H1 (cell line): ENCODE data around the gene JPH2. TPM values are rescaled to one million over a fixed set of nuclear protein-coding genes. Genes with fewer than 3 reads are reported as not detected.

ENCODE experiments used
- RNF2 ChIP-seq: fragments of 200-900, 300-1000 bp; sonication (generic); IDR thresholded peaks from 2 replicates; pipeline ENCODE4 v1.7.1; 2016; ENCODE audit warnings: borderline replicate concordance, low read depth, mild to moderate bottlenecking, antibody characterized with exemption, low read length; ENCODE audit not compliant: poor library complexity, severe bottlenecking; ENCODE audit errors: missing control alignments
- RXRA ChIP-seq: IDR thresholded peaks from 2 replicates; pipeline ENCODE4 v1.6.1; 2011; ENCODE audit warnings: low read depth, mild to moderate bottlenecking, low read length, moderate library complexity; ENCODE audit not compliant: insufficient read depth
- SAP30 ChIP-seq: fragments of 300-600 bp; sonication (generic); IDR thresholded peaks from 2 replicates; pipeline ENCODE4 v1.7.1; 2012; ENCODE audit warnings: low read length, moderate library complexity, mild to moderate bottlenecking, inconsistent platforms; ENCODE audit not compliant: insufficient read depth, insufficient replicate concordance
- polyA plus RNA-seq, 7 experiments: library from polyadenylated mRNA; depleted of rRNA in 3 of 7; stranded (reverse) in 5 of 7; unstranded in 2 of 7; fragments of >200 nt in 5 of 7; fragments of 200-250 nt in 2 of 7; gene quantifications; 1 replicate in 5 of 7; 2 replicates in 1 of 7; 4 replicates in 1 of 7; pipeline versions ENCODE4 v1.2.1 to v1.2.3, GENCODE V29; 2011 to 2013; ENCODE audit warnings: missing spikeins in 2 of 7, mixed read lengths in 2 of 7
- total RNA-seq: library from RNA; stranded (reverse); fragmentation: NEBNext Ultra II Directional; extraction: Animal tissue kit (Norgen Biotek cat#: 25700); gene quantifications from 2 replicates; pipeline ENCODE4 v1.2.1, GENCODE V29; 2021
- TF ChIP-seq, protein P1 (sequence below): fragments of 300-600 bp; sonication (generic); IDR thresholded peaks from 2 replicates; pipeline ENCODE4 v1.7.1; 2012; ENCODE audit warnings: low read length, moderate library complexity, mild to moderate bottlenecking, inconsistent platforms; ENCODE audit not compliant: insufficient replicate concordance

Gene JPH2
- total and polyA plus RNA-seq, 2 of the 8 experiments (the other 6 are each of a cell fraction or from before 2014, with no cell fraction given), result 0.59 to 1.3 TPM

DNA sequence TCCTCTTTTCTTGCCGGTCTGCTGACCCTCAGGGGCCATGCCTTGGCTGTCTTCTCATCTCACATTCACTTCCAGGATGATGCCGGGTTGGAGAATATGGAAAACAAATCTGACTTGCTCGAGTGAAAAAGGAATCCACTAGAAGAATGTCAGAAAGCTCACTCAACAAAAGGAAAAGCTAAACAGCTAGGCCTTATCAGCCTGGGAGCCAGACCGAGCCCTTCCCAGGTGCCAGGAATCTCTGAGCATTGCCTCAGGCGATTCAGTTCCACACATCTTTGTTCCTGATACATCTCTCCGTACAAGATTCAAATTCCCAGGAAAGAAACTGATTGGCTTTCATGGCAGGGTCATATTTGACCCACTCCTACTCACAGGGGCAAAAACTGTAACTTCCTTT, 32.8 kb upstream of the JPH2 start (continued):
- TF ChIP-seq, protein P1, sequence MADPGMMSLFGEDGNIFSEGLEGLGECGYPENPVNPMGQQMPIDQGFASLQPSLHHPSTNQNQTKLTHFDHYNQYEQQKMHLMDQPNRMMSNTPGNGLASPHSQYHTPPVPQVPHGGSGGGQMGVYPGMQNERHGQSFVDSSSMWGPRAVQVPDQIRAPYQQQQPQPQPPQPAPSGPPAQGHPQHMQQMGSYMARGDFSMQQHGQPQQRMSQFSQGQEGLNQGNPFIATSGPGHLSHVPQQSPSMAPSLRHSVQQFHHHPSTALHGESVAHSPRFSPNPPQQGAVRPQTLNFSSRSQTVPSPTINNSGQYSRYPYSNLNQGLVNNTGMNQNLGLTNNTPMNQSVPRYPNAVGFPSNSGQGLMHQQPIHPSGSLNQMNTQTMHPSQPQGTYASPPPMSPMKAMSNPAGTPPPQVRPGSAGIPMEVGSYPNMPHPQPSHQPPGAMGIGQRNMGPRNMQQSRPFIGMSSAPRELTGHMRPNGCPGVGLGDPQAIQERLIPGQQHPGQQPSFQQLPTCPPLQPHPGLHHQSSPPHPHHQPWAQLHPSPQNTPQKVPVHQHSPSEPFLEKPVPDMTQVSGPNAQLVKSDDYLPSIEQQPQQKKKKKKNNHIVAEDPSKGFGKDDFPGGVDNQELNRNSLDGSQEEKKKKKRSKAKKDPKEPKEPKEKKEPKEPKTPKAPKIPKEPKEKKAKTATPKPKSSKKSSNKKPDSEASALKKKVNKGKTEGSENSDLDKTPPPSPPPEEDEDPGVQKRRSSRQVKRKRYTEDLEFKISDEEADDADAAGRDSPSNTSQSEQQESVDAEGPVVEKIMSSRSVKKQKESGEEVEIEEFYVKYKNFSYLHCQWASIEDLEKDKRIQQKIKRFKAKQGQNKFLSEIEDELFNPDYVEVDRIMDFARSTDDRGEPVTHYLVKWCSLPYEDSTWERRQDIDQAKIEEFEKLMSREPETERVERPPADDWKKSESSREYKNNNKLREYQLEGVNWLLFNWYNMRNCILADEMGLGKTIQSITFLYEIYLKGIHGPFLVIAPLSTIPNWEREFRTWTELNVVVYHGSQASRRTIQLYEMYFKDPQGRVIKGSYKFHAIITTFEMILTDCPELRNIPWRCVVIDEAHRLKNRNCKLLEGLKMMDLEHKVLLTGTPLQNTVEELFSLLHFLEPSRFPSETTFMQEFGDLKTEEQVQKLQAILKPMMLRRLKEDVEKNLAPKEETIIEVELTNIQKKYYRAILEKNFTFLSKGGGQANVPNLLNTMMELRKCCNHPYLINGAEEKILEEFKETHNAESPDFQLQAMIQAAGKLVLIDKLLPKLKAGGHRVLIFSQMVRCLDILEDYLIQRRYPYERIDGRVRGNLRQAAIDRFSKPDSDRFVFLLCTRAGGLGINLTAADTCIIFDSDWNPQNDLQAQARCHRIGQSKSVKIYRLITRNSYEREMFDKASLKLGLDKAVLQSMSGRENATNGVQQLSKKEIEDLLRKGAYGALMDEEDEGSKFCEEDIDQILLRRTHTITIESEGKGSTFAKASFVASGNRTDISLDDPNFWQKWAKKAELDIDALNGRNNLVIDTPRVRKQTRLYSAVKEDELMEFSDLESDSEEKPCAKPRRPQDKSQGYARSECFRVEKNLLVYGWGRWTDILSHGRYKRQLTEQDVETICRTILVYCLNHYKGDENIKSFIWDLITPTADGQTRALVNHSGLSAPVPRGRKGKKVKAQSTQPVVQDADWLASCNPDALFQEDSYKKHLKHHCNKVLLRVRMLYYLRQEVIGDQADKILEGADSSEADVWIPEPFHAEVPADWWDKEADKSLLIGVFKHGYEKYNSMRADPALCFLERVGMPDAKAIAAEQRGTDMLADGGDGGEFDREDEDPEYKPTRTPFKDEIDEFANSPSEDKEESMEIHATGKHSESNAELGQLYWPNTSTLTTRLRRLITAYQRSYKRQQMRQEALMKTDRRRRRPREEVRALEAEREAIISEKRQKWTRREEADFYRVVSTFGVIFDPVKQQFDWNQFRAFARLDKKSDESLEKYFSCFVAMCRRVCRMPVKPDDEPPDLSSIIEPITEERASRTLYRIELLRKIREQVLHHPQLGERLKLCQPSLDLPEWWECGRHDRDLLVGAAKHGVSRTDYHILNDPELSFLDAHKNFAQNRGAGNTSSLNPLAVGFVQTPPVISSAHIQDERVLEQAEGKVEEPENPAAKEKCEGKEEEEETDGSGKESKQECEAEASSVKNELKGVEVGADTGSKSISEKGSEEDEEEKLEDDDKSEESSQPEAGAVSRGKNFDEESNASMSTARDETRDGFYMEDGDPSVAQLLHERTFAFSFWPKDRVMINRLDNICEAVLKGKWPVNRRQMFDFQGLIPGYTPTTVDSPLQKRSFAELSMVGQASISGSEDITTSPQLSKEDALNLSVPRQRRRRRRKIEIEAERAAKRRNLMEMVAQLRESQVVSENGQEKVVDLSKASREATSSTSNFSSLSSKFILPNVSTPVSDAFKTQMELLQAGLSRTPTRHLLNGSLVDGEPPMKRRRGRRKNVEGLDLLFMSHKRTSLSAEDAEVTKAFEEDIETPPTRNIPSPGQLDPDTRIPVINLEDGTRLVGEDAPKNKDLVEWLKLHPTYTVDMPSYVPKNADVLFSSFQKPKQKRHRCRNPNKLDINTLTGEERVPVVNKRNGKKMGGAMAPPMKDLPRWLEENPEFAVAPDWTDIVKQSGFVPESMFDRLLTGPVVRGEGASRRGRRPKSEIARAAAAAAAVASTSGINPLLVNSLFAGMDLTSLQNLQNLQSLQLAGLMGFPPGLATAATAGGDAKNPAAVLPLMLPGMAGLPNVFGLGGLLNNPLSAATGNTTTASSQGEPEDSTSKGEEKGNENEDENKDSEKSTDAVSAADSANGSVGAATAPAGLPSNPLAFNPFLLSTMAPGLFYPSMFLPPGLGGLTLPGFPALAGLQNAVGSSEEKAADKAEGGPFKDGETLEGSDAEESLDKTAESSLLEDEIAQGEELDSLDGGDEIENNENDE, result no peak
- no peak for TF ChIP-seq SAP30
- no peak for TF ChIP-seq RNF2
- no peak for TF ChIP-seq RXRA
- TF ChIP-seq, all 59 proteins: peak for 0
